ENCODE data around the gene MLC1.

Gene MLC1

GRCh38 chr22:50009765-50010675 is 75.2 kb downstream of the MLC1 start:
- no peak overlapping the region for H2AK5ac ChIP-seq (ENCODE audit: low read length, severe bottlenecking)
- H3K27ac ChIP-seq (ENCODE audit: low read length, poor library complexity, severe bottlenecking): no peak overlapping the region
- H4K91ac ChIP-seq (ENCODE audit: low read length): no peak overlapping the region
- H3K4me1 ChIP-seq (ENCODE audit: control insufficient read depth, insufficient read depth, low read depth, low read length): peaks cover 7% of the 10 kb centered on the region
- H3K4me3 ChIP-seq (ENCODE audit: insufficient read depth in 1 of 2, low read depth in 1 of 2, low read length in 2 of 2): peak overlapping the region in 1 of 2 experiments; percentile 20
- no peaks in the 10 kb centered on the region for H3K9me3 ChIP-seq (ENCODE audit: control insufficient read depth, low read length)
- H3K18ac ChIP-seq (ENCODE audit: low read depth in 1 of 2, low read length in 2 of 2): no peak overlapping the region
- no peak overlapping the region for H2BK15ac ChIP-seq (ENCODE audit: low read depth, poor library complexity, severe bottlenecking)
- no peak for DNase-seq
- no peak overlapping the region for H3K23ac ChIP-seq (ENCODE audit: low read length in 2 of 2)
- H3K79me1 ChIP-seq (replicated peaks; ENCODE audit: low read length, poor library complexity, severe bottlenecking): no peaks in the 10 kb centered on the region
- H3K14ac ChIP-seq (ENCODE audit: low read length in 2 of 2): no peak overlapping the region
- H3K27me3 ChIP-seq (ENCODE audit: control insufficient read depth in 1 of 2, insufficient read depth in 1 of 2, low read length in 2 of 2): peaks cover 53 to 71% of the 10 kb centered on the region in 2 experiments
- 73% methylated on average over 44 of the region's 46 CpGs for WGBS
- no peak overlapping the region for H2BK5ac ChIP-seq (ENCODE audit: low read depth, low read length, poor library complexity, severe bottlenecking)
- H3K36me3 ChIP-seq (ENCODE audit: control insufficient read depth in 1 of 2, insufficient read depth in 2 of 2, low read depth in 1 of 2, low read length in 2 of 2): no peaks in the 10 kb centered on the region
- no peak overlapping the region for H2BK12ac ChIP-seq (ENCODE audit: low read length in 2 of 2)
- H2AFZ ChIP-seq (ENCODE audit: low read depth, low read length): no peak overlapping the region
- H3K9ac ChIP-seq (ENCODE audit: low read length): no peak overlapping the region
- no peak overlapping the region for H2BK120ac ChIP-seq (ENCODE audit: low read depth, low read length)
- no peak overlapping the region for H3K4ac ChIP-seq (ENCODE audit: low read depth in 1 of 2, low read length in 2 of 2)
- H3K4me2 ChIP-seq (ENCODE audit: low read length, poor library complexity, severe bottlenecking): no peak overlapping the region
- no peak overlapping the region for H4K8ac ChIP-seq (ENCODE audit: low read length)

All from mesenchymal stem cell (in vitro differentiated cells and primary cell).